DND-41 (cell line): Measurements from ENCODE around the gene SMIM36.

Experiments used
- CTCF ChIP-seq: IDR thresholded peaks from 2 replicates; pipeline ENCODE4 v1.5.1; 2012; ENCODE audit warnings: borderline replicate concordance, low read length, moderate library complexity, mild to moderate bottlenecking; ENCODE audit not compliant: poor library complexity, severe bottlenecking; ENCODE audit errors: extremely low read depth
- EZH2 ChIP-seq: IDR thresholded peaks from 3 replicates; pipeline ENCODE4 v1.6.1; 2012; ENCODE audit warnings: borderline replicate concordance, low read depth, mild to moderate bottlenecking, moderate library complexity, low read length, inconsistent platforms; ENCODE audit not compliant: severe bottlenecking

- TF ChIP-seq CTCF (no peak), EZH2 (no peak)
Measured at GRCh38 chr17:55536205-55536604, 25.0 kb upstream of the SMIM36 start.
